SK-N-SH treated with all-trans-retinoic acid at 6 μM for 48 hours (cell line): ENCODE measurements around the gene GNA12.

ENCODE experiments used
- BACH2 ChIP-seq: fragments of 250-450 bp; sonication (Bioruptor Pico); IDR thresholded peaks from 2 replicates; pipeline ENCODE4 v1.9.0; 2021; ENCODE audit warnings: mild to moderate bottlenecking, borderline replicate concordance
- PATZ1 ChIP-seq: fragments of 250-450 bp; sonication (Bioruptor Pico); IDR thresholded peaks from 2 replicates; pipeline ENCODE4 v1.8.0; 2020; ENCODE audit warnings: mild to moderate bottlenecking, moderate library complexity, borderline replicate concordance
- POU6F1 ChIP-seq: fragments of 250-450 bp; sonication (Bioruptor Pico); IDR thresholded peaks from 2 replicates; pipeline ENCODE4 v1.8.0; 2021; ENCODE audit warnings: low read depth, mild to moderate bottlenecking, moderate library complexity, borderline replicate concordance
- PPARA ChIP-seq: fragments of 250-450 bp; sonication (Bioruptor Pico); IDR thresholded peaks from 2 replicates; pipeline ENCODE4 v1.5.0; 2020; ENCODE audit warnings: mild to moderate bottlenecking, borderline replicate concordance
- ZFP3 ChIP-seq: fragments of 250-450 bp; sonication (Bioruptor Pico); IDR thresholded peaks from 2 replicates; pipeline ENCODE4 v1.5.0; 2020; ENCODE audit warnings: mild to moderate bottlenecking, moderate library complexity

- TF ChIP-seq BACH2 (CRISPR knock-in tag), result no peak
- no peak for TF ChIP-seq ZFP3
- TF ChIP-seq POU6F1 (CRISPR knock-in tag), result no peak
- TF ChIP-seq PATZ1 (CRISPR knock-in tag), result no peak
- no peak for TF ChIP-seq PPARA (CRISPR knock-in tag)
Observed at GRCh38 chr7:2773608-2774007, 70.5 kb downstream of the GNA12 start.
